Globus pallidus (tissue), 1 donor: ENCODE data around the gene ZBP1.

Source experiments
- DNase-seq: peaks from one replicate; pipeline ENCODE4 v3.0.0-alpha.2; 2015; ENCODE audit warnings: low spot score

The ZBP1 gene

DNA sequence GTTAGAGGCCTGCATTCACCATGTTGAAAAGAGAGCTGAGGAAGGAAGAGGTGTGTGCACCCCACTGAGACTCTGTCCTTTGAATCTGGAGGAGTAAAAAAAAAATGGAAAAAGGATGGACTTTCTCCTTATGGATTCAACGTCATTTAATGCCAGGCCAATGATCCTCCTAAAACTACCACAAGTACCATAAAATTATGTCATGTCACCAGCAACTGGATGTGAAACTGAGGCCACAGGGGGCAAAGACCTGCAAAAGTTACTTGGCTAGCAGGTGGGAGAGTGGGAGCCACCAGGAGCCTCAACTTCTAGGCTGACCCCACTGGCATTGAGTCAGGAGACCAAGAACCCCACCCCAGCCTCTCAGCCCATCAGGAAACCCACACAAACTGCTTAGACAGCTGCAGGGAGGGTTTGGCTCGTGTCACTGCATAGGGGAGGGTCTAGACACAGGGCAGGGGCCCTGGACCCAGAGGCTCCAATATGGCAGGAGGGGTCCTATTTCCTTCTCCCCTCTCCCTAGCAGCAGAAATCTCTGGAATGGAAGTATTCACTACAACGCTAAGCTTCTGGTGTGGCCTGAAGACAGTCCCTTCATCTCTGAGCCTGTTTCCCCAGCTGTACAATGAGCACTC is 48.3 kb downstream of the ZBP1 start:
- DNase-seq = no peak

DNA sequence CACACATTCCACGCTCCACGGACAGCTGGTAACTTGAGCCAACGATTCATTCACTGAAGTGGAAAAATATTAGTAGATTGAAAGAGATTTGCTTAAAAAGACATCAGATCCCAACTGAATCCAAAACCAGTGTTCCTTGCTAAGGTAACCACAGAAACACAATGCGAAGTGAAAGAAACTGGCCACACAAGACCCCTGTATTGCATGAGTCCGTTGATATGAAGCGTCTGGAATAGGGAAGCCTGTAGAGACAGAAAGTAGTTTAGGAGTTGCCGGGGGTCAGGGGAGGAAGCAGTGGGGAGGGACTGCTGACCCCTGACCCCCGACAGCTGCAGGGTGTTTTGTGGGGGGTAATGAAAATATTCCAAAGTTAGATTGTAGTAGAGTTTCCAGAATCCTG is 49.3 kb downstream of the ZBP1 start:
- DNase-seq = no peak

DNA sequence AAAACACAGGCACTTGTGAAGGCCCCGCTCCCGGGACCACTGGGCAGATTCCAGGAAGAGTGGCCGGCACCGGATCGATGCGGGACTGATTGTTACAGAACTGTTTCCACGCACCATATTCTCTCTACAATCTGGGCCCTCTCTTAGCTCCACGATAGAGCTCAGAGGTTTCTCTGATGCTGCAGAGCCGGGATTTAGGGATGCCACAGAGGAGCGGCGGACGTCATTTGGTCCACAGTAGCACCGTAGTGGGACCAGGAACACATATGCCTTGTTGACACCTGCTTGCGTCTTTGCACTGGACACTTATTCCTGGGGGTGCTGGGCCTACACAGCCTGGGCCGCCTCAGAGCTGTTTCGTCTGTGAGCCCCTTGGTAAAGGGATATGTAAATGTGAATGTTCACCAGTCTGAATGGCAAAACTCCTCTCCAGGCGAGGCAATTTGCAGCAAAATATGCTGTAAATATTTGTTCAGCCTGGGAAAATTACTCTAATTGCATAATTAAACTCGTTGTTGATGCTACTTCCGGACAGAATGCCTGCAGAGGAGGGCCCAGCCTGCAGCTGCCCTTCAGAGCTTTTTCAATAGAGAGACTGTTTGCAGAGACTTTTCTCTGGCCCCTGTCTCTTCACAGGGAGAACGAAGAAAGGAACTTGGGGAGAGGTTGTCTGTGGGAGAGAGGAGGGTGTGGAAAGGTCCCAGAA is 49.9 kb downstream of the ZBP1 start:
- peak; percentile 11 for DNase-seq

DNA sequence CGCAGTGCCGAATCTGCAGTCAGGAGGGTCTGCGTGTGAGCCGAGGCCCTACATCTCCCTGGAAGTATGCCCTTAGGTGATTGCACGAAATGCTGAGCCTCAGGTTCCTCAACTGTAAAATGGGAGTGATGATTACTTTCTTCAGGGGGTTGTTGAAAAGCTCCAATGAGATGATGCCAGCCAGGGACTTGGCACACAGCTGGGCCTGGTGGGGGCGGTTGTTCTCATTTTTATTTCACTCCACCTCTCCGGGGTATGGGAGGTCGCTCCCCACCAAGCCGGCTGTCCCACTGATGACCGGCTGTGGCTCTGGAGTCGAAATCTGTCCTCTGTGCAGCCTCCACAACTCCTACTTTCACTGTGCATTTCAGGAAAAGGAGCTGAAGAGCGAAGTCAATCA is 51.3 kb downstream of the ZBP1 start:
- no peak for DNase-seq

DNA sequence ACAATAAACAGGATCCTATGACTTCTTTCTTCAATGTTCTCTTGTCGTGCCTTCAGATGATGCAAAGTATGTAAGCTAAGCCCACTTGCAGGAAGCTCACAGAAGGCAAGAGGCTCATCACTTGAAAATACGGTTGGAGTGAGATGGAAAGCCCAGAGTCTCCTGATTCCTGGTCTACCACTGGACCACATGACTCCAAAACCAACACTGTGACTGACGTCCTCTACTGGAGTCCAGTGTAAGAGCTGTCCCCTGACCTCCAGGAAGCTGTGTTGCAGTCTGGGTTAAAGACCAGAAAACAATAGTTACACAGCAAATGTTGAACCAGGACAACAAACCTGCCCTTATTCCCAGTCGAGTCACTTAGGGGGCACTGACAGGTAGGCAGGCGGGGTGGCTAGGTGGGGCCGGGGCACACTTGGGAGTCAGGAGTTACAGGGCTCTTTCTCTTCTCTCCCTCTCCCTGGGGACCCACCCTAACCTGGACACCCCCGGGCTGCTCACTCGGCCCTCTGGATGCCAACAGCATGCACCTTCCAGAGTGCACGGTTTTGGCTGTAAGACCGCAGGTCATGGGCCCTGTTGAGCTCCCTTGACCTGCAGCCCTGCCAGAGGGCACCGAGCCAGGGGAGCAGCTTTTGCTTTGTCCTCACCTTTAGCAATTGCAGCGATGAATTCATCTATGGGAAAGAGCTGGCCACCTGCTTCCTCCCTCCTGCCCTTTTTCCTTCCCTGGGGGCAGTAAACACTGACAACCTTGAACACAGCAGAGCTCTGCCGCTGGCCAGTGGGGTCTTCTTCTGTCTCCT is 51.9 kb downstream of the ZBP1 start:
- DNase-seq = no peak

DNA sequence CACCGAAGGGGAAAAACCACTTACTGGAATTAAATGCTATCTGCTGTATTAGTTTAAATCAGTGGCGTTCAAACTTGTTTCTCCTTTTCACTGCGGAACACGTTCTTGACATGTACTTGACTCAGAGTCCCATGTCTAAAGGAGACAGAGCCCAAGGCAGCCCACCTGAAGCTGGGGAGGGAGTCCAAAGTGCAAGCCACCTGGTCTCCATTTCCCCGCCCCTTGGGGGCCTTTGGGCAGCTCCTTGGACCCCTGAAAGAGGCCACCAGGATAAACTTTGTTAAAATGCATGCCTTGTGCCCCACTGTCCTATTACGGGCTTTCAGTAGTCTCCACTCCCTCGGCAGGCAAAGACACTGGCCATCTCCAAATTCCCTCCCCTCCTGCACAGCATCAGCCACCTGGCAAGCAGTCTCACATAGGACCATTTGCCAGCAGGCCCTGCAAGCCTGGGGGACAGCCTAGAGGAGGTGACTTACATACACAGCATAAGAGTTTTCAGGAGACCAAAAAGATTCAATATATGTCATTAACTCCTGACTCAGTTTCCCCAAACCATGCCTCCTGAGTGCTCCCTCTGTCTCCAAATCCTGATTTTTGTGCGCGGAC is 52.7 kb downstream of the ZBP1 start:
- no peak for DNase-seq

DNA sequence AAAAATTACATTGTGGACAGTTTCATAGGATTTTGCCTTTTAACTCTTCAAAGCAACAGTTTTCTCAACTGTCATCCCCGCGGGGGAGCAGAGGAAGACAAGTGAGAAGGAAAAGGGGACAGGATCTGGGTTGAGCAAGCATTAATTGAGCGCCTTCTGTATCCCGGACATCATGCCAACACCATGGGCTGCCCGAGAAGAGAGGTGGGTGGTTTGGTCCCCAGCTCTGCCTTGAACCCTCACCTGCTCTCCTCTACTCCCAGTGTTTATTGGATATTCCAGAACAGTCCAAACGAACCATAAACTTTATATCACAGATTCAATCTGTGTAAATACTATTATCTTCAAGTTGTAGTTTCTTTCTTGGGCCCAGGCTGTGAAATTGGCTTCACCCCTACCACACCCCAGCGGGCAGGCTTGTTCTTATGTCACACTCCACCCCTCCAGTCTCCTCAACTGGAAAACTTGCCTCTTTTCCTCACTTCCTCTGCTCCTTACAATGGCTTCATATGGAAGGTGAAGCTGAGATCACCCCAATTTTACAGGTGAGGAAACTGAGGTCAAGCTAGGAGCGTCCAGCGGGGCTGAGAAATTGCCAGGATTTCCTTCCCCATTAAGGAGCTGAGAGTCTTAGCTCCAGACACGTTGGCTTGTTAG is 53.3 kb downstream of the ZBP1 start:
- no peak for DNase-seq

DNA sequence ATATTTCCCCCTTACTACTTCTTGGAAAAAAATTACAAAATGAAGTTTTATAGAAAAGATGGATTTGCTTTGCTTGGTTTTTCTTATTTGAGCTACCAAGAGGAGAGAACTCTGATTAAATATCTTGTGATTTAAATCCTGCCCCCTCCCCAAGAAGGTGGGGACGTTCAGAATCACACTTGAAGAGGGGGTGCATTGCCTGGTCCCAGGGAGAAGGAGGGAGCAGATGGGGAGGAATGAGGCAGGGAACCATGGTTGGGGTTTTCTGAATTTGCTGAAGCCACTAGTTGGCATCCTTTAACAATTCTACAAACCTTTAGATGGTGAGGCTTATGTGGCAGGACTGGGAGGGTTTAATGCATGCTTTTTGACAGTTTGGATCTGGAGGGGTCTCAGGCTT is 53.8 kb downstream of the ZBP1 start:
- DNase-seq = no peak

DNA sequence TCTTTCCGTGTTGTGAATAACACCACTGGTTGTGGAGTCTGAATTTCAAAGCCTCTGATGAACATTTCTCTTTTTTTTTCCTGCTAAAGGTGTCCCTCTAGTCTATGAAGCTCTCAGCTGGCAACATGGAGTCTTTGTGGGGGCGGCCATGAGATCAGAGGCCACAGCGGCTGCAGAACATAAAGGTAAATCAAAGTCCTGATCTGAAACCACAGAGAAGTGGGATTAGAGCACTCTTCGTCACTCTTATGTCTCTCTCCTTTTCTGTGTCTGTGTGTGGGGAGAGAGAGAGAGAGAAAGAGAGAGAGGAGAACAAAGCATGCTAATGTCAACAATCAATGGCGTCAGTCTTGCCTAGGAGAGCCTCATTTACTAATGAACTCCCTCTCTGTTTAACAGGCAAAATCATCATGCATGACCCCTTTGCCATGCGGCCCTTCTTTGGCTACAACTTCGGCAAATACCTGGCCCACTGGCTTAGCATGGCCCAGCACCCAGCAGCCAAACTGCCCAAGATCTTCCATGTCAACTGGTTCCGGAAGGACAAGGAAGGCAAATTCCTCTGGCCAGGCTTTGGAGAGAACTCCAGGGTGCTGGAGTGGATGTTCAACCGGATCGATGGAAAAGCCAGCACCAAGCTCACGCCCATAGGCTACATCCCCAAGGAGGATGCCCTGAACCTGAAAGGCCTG is 55.1 kb downstream of the ZBP1 start:
- no peak for DNase-seq

DNA sequence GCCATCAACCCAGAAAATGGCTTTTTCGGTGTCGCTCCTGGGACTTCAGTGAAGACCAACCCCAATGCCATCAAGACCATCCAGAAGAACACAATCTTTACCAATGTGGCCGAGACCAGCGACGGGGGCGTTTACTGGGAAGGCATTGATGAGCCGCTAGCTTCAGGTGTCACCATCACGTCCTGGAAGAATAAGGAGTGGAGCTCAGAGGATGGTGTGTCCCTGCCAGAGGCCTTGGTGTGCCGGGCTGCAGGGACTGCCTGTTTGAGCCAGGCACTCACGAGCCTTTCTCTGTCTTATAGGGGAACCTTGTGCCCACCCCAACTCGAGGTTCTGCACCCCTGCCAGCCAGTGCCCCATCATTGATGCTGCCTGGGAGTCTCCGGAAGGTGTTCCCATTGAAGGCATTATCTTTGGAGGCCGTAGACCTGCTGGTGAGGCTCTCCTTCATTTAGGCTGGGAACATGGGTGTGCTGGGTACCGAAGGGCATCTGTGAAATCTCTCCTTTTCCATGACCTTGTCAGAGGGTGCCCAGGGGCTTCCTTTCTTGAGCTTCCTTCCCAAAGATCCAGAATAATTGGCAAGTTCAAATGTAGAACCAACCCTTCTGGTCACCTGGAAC is 55.9 kb downstream of the ZBP1 start:
- no peak for DNase-seq

DNA sequence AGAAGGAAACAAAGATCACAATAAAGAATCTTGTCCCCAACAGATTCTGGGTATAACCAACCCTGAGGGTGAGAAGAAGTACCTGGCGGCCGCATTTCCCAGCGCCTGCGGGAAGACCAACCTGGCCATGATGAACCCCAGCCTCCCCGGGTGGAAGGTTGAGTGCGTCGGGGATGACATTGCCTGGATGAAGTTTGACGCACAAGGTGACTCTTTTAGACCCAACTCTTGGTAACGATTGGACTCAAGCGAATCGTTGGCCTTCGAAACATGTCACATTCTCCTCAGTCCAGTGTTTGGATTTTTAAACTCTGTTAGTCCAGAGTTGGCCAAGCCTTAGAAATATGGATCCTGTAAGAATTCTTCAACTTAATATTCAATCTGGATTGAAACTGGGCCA is 56.7 kb downstream of the ZBP1 start:
- no peak for DNase-seq

DNA sequence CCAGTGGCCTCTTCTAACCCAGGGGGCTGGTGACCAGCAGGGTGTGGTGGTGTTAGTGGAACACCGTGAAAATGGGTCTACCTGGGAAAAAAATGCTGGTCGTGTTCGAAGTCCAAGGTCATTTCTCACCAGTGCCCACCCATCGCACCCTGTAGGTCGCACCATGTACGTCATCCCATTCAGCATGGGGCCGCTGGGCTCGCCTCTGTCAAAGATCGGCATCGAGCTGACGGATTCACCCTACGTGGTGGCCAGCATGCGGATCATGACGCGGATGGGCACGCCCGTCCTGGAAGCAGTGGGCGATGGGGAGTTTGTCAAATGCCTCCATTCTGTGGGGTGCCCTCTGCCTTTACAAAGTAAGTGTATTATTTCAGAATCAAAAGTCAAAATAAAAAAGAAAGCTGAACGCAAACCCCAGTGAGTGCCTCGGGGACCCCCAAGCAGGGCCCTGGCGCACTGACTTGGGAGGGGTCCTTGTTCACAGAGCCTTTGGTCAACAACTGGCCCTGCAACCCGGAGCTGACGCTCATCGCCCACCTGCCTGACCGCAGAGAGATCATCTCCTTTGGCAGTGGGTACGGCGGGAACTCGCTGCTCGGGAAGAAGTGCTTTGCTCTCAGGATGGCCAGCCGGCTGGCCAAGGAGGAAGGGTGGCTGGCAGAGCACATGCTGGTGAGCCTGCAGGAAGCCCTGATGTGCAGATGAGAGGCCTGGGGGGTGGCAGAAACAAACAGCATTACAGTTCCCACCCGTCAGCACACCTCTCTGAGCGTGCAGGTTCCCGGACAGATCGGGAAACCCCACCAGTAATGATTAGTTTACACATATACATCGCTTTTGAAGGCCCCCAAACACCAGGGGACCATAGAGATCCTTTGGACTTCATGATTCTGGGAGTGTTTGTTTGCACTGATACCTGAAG is 57.4 kb downstream of the ZBP1 start:
- no peak for DNase-seq

DNA sequence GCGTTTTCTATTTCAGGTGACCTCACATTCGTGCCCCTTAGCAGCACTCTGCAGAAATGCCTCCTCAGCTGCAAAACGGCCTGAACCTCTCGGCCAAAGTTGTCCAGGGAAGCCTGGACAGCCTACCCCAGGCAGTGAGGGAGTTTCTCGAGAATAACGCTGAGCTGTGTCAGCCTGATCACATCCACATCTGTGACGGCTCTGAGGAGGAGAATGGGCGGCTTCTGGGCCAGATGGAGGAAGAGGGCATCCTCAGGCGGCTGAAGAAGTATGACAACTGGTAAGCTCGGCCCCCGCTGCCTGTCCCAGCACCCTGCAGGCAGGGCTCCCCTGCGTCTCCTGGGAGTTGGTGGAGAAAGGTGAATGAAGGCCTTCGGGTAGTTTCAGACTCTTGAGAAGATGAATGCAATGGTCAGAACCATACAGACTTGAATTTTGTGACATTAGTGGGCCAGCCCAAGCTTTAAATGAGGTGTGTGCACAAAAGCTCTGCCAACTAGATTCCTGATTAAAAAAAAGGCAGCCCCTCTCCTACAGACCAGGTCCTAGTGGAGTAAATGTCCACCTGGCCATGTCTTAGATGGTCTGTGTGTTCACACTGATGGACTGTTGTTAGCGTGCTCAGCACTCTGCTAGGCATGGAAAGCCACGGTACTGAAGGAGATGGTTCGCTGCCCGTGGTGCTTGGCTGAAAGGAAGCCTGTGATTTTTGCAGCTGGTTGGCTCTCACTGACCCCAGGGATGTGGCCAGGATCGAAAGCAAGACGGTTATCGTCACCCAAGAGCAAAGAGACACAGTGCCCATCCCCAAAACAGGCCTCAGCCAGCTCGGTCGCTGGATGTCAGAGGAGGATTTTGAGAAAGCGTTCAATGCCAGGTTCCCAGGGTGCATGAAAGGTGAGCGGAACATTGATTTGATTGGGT is 58.6 kb downstream of the ZBP1 start:
- DNase-seq = no peak

DNA sequence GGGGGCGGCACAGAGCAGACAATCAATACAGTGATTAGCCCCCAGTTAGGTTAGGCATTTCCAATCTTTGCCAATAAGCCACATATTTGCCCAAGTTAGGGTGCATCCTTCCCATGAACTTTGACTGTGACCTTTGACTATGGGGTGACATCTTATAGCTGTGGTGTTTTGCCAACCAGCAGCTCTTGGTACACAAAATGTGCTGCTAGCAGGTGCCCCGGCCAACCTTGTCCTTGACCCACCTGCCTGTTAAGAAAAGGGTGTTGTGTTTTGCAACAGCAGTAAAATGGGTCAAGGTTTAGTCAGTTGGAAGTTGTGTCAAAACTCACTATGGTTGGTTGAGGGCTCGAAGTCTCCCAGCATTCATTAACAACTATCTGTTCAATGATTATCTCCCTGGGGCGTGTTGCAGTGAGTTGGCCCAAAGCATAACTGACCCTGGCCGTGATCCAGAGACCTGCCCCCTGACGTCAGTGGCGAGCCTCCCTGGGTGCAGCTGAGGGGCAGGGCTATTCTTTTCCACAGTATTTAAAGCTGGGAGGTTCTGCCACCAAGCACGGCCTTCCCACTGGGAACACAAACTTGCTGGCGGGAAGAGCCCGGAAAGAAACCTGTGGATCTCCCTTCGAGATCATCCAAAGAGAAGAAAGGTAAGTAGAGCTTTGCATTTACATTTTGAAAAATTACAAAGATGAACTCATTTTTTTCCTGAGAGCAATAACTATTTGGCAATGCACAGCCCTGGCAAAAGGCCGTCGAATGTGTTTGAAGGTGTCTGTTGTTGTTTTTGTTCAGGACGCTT is 59.5 kb downstream of the ZBP1 start, which contains the start of gene PCK1:
Gene PCK1, plus strand, starts transcription at position 557 of the 802 bp plus-strand sequence. CDS start 302 bp downstream, outside the sequence.
- no peak for DNase-seq

DNA sequence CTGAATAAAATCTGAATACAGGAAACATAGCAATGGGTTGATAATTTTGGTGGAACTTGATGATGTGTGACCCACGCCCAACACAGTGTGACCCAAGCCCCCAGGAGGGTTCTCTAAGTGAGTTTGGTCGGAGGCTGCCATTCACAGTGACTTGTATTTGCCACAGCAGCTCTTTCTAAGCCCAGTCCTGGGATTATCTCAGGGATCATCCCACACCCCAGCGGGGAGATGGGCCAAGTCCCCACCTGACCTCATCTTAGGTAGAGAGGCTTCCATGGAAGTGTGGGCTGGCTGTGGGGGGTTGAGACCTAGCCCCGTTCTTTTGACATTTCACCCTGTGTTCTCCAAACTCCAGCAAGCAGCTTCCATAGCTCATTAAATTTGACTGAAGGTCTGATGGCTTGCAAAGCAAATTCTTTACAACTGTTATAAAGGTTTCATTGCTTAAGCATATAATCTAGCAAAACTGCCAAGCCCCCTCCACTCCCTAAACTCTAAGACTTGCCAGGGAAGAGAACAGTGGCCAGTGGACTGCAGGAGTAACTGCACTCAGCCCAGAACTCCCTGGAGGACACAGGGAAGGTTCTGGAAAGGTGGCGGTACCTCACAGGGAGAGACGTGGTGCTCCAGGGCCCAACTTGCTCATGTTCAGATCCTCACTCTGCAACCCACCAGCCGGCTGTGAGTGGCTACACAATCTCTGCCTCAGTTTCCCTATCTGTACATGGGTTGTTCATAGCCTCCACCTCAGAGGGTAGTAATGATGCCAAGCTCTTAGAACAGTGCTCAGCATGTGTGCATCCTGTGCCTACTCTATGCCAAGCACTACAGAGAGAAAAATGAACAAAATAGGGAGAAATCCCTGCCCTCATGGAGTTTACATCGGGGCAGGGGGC is 60.3 kb downstream of the ZBP1 start:
- DNase-seq = no peak

DNA sequence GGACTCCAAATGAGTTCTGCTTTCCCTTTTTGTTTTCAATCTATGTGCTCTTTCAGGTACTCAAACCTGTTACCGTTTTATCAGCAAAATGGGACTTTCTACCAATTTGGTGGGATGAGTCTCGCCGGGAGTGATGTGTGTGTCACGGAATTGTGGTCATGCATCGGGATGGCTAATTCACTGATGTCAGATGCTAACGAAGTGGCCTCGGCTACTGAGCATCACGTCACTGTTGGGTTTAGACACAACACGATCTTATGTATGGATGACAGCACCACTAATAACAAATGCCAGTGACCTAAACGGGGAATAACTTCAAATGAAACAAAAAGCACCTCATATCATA is 61.0 kb downstream of the ZBP1 start:
- no peak for DNase-seq
